Psoas muscle (tissue), 8 donors: Measurements from ENCODE around the gene DELE1. TPM values are rescaled to one million over a fixed set of nuclear protein-coding genes. Genes with fewer than 3 reads are reported as not detected.
A peak's percentile ranks its signal among the peaks of the same experiment; 100 is the strongest.
"Not testable (repeated sequence)": the region's sequence is repeated elsewhere in the genome, so short reads cannot be mapped to it uniquely, and the experiment has no call there.

Experiments used
- ATAC-seq, 4 donors: fragments of 200-7000 bp; cut with Tn5 transposase; one replicate each; pipeline ENCODE4 v1.9.1; 2020; ENCODE audit warnings: moderate library complexity in 3 of 4, mild to moderate bottlenecking in 2 of 4
- DNase-seq, 2 donors: peaks; one replicate each; pipeline ENCODE4 v3.0.0-alpha.2; 2020
- H3K27ac ChIP-seq: fragments of 200-600 bp; one replicate; pipeline ENCODE4 v1.8.0; 2022
- H3K27me3 ChIP-seq, 3 donors: fragments of 200-600 bp in 1 of 3; one replicate each; pipeline versions ENCODE4 v1.6.1 to v1.8.0; 2013 to 2022; ENCODE audit warnings: low read length in 2 of 3, mild to moderate bottlenecking in 2 of 3, moderate library complexity in 1 of 3; ENCODE audit not compliant: insufficient read depth in 3 of 3
- H3K36me3 ChIP-seq, 2 donors: fragments of 200-600 bp in 1 of 2; one replicate each; pipeline versions ENCODE4 v1.6.1 to v1.8.0; 2013 to 2022; ENCODE audit warnings: low read depth in 1 of 2, mild to moderate bottlenecking in 1 of 2, moderate library complexity in 1 of 2; ENCODE audit not compliant: insufficient read depth in 1 of 2
- H3K4me1 ChIP-seq: fragments of 200-600 bp; one replicate; pipeline ENCODE4 v1.8.0; 2022
- H3K4me3 ChIP-seq: fragments of 200-600 bp; one replicate; pipeline ENCODE4 v1.8.0; 2022; ENCODE audit warnings: mild to moderate bottlenecking
- H3K9me3 ChIP-seq: fragments of 200-600 bp; one replicate; pipeline ENCODE4 v1.8.0; 2022
- WGBS, 3 donors: extraction: QIAGEN DNeasy Blood & Tissue Kit; methylation state at CpG; one replicate each; pipeline versions ENCODE4 v1.1.6 to v1.1.7; 2013; 5-methylcytosine and 5-hydroxymethylcytosine counted together
- intact Hi-C, 2 donors: fragments of 100-400 bp; cut with DNase I; formaldehyde crosslinking; loops; one replicate each; pipeline versions ENCODE4 v1.11.0 to v1.14.2; 2022
- polyA plus RNA-seq, 3 donors: library from polyadenylated mRNA; stranded (reverse); fragments of 200-250 nt; gene quantifications; one replicate each; pipeline ENCODE4 v1.2.3, GENCODE V29; 2013
- total RNA-seq, 4 donors: library from RNA; stranded (reverse); fragmentation: NEBNext Ultra II Directional in 2 of 4; extraction: Animal tissue kit (Norgen Biotek cat#: 25700) in 2 of 4; gene quantifications; one replicate each; pipeline versions ENCODE4 v1.2.1 to v1.2.4, GENCODE V29; 2021 to 2023
- TF ChIP-seq, protein P1 (sequence below): fragments of 200-600 bp; IDR thresholded peaks from one replicate; pipeline ENCODE4 v1.8.0; 2022; ENCODE audit warnings: antibody characterized with exemption
- donor health status: healthy with polysubstance abuse.
- donor health status: DM: no; HTN: no; CAD: no; lungs with moderate emphysema.
- donor health status: Bipolar disorder and iron deficiency.
- donor health status: healthy.
- donor health status: DM: yes; HTN: yes; CAD: no.
- donor health status: DM: no; HTN: no; CAD: no.
- donor health status: DM: no; HTN: no; CAD: no.
- donor health status: DM: yes; HTN: yes; CAD: no.

The DELE1 gene
- total and polyA plus RNA-seq, 7 donors: 23.1 to 65.5 (median 40.5) TPM

- no peak for ATAC-seq
- no peak for DNase-seq
- WGBS, 3 donors: 86 to 93% (median 87%) methylated on average over 8 of the region's 8 CpGs
- H3K9me3 ChIP-seq: no peaks in the 10 kb centered on the region
- H3K36me3 ChIP-seq: no peaks in the 10 kb centered on the region
- no peak overlapping the region for H3K4me3 ChIP-seq
- no peak overlapping the region for H3K27ac ChIP-seq
- TF ChIP-seq, protein P1, sequence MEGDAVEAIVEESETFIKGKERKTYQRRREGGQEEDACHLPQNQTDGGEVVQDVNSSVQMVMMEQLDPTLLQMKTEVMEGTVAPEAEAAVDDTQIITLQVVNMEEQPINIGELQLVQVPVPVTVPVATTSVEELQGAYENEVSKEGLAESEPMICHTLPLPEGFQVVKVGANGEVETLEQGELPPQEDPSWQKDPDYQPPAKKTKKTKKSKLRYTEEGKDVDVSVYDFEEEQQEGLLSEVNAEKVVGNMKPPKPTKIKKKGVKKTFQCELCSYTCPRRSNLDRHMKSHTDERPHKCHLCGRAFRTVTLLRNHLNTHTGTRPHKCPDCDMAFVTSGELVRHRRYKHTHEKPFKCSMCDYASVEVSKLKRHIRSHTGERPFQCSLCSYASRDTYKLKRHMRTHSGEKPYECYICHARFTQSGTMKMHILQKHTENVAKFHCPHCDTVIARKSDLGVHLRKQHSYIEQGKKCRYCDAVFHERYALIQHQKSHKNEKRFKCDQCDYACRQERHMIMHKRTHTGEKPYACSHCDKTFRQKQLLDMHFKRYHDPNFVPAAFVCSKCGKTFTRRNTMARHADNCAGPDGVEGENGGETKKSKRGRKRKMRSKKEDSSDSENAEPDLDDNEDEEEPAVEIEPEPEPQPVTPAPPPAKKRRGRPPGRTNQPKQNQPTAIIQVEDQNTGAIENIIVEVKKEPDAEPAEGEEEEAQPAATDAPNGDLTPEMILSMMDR: no peak
- intact Hi-C loops: no loop called here
- H3K27me3 ChIP-seq: peaks cover 0 to under 1% (median 0%) of the 10 kb centered on the region in 3 donors
- H3K4me1 ChIP-seq: peaks cover 12% of the 10 kb centered on the region
Observed at GRCh38 chr5:141919218-141920119, 4.2 kb upstream of the DELE1 start.

- no peak overlapping the region for H3K4me3 ChIP-seq
- 45 to 82% (median 62%) methylated on average over 2 of the region's 2 CpGs for WGBS, 3 donors
- no peaks in the 10 kb centered on the region for H3K27me3 ChIP-seq
- peaks cover 0 to 12% of the 10 kb centered on the region in 2 donors for H3K36me3 ChIP-seq
- DNase-seq (no peak), ATAC-seq (no peak)
- no peak overlapping the region for H3K27ac ChIP-seq
- TF ChIP-seq, protein P1: no peak
- intact Hi-C loops: no loop called here
- no peaks in the 10 kb centered on the region for H3K9me3 ChIP-seq
- peaks cover 14% of the 10 kb centered on the region for H3K4me1 ChIP-seq
Observed at GRCh38 chr5:141920771-141921170, 2.9 kb upstream of the DELE1 start.

GRCh38 chr5:141922827-141923447 is 734 bp upstream of the DELE1 start:
- peak overlapping the region; percentile 90 for H3K27ac ChIP-seq
- peaks cover 23% of the 10 kb centered on the region for H3K4me1 ChIP-seq
- peaks cover 3 to 34% of the 10 kb centered on the region in 2 donors for H3K36me3 ChIP-seq
- peak overlapping the region; percentile 76 for H3K4me3 ChIP-seq
- intact Hi-C loops, H3K27me3 ChIP-seq, H3K9me3 ChIP-seq, DNase-seq: not testable (repeated sequence)
- 52 to 56% (median 55%) methylated on average over 28 of the region's 28 CpGs for WGBS, 3 donors
- ATAC-seq: peak in 3 of 4 donors; percentile 4 to 18 (median 6)

GRCh38 chr5:141926434-141926833 is 2.8 kb downstream of the DELE1 start:
- DNase-seq: no peak
- H3K4me1 ChIP-seq: peaks cover 18% of the 10 kb centered on the region
- no peak overlapping the region for H3K4me3 ChIP-seq
- TF ChIP-seq, protein P1: no peak
- no peaks in the 10 kb centered on the region for H3K27me3 ChIP-seq
- no peak for ATAC-seq
- H3K9me3 ChIP-seq: no peaks in the 10 kb centered on the region
- no peak overlapping the region for H3K27ac ChIP-seq
- intact Hi-C loops: no loop called here
- H3K36me3 ChIP-seq: peaks cover 8 to 69% of the 10 kb centered on the region in 2 donors
- 65 to 82% (median 68%) methylated on average over 2 of the region's 2 CpGs for WGBS, 3 donors

- ATAC-seq: no peak
- intact Hi-C loops: no loop called here
Observed at GRCh38 chr5:141928051-141928450, 4.4 kb downstream of the DELE1 start.

More at GRCh38 chr5:141928051-141928450, 4.4 kb downstream of the DELE1 start:
- Histone ChIP-seq H3K27me3 (no peaks in the 10 kb centered on the region), H3K27ac (peak overlapping the region; percentile 57), H3K36me3 (peaks cover 12 to 85% of the 10 kb centered on the region in 2 donors), H3K4me3 (no peak overlapping the region), H3K9me3 (no peaks in the 10 kb centered on the region), H3K4me1 (peaks cover 16% of the 10 kb centered on the region)
- TF ChIP-seq, protein P1: no peak
- 28 to 49% (median 33%) methylated on average over 8 of the region's 8 CpGs for WGBS, 3 donors
- no peak for DNase-seq
